HG03066 (cell line): ENCODE results near the gene RASL10B.
A peak's percentile ranks its signal among the peaks of the same experiment; 100 is the strongest.

Experiments used
- ATAC-seq: cut with Tn5 transposase; IDR thresholded peaks from one replicate; pipeline ENCODE4 v1.9.1; 2021; ENCODE audit warnings: low read depth; ENCODE audit not compliant: unreplicated experiment

Gene RASL10B

DNA sequence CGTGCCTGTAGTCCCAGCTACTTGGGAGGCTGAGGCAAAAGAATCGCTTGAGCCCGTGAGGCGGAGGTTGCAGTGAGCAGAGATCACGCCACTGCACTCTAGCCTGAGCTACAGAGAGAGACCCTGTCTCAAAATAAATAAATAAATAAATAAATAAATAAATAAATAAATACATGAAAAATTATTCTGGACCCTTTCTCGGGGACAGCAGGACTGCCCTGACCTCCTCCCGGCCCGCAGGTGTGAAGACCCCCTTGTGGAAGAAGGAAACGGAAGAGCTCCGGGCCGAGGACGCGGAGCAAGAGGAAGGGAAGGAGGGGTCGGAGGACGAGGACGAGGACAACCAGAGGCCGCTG is 32.3 kb downstream of the RASL10B start:
- ATAC-seq, result no peak

DNA sequence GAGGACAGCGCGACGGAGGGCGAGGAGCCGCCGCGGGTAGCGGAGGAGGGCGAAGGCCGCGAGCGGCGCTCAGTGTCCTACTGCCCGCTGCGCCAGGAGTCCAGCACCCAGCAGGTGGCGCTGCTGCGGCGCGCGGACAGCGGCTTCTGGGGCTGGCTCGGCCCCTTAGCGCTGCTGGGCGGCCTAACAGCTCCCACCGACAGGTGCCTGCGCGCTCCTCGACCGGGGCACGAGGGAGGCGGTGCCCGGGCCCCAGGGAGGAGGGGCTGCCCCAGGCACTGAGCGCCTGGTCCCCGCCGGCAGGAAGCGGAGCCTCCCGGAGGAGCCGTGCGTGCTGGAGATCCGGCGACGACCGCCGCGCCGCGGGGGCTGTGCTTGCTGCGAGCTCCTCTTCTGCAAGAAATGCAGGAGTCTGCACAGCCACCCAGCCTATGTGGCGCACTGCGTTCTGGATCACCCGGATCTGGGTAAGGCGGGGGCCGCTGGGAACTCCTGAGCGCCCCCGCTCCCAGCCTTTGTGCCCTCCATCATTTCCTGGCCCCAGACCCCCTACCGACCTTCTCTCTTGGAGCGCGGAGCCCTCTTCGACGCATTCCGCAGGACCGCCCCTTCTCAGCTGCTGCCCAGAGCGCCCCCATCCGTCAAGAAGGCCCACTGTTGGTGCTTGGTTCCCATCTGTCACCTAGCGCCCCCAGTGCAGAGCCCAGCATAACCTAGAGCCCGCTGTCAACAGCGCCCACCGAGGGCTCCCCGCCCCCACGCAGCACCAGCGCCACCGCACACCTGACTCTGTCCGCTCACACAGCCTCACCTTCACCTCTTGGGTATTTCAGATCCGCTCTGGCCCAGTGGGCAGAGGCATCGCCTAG is 32.9 kb downstream of the RASL10B start:
- peak; percentile 82 for ATAC-seq

DNA sequence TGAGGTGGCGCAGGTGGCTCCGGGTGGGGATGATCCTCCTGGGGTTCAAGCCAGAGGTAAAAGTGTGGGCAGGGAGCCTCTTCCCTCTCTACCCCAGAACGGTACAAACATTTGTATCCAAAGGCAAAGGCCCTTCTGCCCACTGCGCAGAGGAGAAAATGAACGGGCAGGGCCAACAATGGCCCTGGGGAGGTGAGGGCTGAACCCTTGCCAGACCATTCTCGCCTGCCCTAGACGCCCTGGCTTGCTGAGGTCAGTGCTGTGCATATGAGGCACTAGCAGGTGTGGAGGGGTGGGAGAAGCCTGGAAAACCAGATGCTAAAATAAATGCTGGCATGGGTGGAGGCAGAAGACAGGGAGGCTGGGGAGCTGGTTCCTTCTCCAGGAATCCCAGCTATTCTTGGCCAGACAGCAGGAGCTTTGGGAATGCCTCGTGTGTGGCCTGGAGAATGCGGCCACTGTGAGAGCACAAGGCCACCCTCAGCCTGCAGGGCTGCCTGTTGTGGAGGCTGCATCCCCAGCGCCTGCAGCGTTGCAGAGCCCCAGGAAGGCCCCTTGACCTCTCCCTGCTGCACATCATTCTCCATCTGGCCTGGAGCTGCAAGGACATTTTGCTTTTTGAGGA is 33.8 kb downstream of the RASL10B start:
- ATAC-seq, result no peak

DNA sequence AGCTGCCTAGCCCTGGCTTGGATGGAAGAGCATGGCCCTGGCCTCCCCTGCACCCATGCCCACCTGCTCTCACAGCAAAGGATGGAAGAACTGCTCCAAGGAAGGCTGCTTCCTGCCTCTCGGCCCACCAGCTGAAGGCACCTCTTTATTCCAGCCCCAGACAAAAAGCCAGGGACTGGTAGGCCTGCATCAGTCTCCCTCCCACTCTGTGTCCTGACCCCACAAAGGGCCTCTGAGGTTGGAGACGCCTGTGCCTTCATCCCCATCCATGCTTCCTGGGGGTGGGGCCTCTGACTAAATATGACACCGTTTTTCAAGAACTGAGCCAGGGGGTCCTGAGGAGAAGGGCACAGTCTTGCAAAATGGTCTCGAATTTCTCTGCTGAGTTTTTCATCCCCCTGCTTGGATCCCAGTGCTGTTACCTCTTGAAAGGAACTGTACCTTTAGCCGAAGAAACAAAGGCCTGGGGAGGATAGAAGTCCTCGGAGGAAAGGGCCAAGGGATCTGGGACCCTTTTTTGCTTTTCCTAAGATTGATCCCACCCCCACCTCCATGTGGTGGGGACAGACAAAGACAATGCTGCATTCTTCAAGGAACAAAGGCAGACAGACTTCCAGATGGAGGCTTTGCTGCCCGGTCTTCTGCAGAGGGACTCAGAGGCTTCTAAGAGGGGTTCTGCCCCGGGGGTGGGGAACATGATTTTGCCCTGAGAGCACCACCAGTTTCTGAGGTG is 34.5 kb downstream of the RASL10B start:
- no peak for ATAC-seq

DNA sequence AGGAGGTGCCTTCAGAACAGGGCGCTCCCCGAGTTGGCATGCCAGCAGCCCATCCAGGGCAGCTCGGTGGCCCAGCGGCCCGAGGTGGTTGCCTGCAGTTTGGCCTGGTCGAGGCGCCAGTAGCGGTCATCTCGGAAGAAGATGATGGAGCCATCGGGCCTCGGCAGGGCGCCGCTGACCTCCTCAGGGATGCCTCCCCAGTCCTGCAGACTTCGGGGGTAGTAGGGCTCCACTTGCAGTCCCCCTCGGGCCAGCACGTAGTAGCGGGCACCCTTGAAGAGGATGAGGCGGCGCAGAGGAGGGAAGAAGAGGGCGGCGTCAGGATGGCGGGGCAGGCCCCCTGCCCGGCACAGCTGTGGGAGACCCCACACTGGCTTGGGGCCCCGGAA is 35.0 kb downstream of the RASL10B start:
- no peak for ATAC-seq

DNA sequence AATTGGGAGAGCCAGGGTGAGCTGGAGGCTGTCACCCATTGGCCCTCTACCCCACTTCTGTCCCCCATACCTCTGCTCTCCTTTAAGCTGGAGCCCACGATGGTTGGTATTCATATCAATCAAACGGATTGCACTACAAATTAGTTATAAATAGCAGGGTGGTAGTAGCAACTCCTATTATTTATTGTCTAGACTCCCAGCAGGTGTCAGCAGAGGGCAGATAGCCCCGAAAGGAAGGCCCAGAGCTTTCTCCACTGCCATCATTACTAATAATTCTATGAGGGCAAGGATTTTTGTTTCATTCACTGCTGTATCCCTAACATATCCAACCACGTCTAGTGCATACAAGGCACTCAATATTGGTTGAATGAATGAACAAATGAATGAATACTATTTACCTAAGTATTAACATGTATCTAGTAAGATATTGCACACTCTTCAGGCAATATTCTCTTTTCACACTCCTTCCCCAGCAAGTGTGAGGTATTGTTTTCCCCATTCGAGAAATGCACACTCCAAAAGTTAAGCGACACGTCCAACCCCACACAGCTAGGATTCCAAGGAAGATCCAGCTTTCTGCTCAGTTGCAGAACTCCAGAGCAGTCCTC is 35.6 kb downstream of the RASL10B start:
- ATAC-seq, result no peak

DNA sequence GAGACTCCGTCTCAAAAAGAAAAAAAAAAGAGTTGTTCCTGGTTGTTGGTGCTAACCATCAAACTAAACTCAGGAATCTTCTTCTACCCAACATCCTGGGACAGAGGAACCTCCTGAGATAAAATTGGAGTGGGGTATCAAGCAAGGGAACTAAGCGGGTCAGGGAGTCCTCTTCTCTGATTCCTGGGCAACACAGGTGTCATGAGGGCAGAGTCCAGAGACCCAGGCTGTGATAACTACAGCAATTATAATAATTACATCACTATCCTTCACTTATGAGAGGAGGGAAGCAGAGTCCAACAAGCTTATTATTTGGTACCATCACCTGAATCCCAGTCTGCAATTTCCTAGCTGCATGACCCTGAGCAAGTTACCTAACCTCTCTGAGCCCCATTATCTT is 37.4 kb downstream of the RASL10B start:
- ATAC-seq, result no peak

DNA sequence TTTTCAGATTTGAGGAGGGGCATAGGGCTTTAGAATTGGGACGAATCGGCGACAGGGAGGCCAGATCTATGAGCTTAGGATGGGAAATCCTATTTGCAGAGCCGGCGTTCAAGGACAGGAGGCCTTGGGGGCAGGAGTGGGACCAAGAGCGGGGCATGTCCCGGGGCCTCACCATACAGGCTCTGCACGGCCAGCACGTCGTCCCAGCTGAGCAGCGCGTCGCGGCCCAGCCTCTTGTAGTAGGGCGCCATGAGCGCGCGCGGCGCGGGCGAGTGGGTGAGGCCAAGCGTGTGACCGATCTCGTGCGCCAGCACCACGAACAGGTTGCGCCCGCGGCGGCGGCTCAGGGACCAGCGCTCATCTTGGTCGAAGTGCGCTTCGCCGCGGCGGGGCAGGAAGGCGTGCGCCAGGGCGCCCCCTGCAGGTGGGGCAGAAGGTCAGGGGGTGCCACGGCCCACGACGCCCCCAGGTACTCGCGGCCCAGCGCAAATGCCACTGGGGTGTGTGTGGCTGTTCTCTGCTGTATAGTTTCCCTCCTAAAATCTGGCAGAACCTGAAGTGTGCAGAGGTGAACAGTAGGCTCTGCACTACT is 38.6 kb downstream of the RASL10B start:
- no peak for ATAC-seq

DNA sequence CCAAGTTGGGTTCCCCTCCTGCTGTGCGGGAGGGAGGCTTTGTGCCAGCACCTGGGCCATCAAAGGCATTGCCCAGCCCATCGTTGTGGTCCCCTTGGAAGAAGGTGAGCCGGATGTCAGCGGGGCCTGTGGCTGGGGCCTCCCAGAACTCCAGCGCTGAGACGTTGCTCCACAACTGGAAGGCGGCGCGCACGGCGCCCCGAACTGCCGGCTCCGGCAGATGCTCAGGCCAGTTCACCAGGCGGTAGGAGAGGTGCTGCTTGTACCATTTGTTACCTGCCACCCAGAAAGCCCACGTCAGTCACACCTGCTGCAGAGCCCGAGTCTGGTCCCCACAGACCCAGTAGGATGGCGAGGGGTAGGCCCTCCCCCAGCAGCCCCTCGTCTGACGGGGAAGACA is 41.7 kb downstream of the RASL10B start:
- no peak for ATAC-seq

DNA sequence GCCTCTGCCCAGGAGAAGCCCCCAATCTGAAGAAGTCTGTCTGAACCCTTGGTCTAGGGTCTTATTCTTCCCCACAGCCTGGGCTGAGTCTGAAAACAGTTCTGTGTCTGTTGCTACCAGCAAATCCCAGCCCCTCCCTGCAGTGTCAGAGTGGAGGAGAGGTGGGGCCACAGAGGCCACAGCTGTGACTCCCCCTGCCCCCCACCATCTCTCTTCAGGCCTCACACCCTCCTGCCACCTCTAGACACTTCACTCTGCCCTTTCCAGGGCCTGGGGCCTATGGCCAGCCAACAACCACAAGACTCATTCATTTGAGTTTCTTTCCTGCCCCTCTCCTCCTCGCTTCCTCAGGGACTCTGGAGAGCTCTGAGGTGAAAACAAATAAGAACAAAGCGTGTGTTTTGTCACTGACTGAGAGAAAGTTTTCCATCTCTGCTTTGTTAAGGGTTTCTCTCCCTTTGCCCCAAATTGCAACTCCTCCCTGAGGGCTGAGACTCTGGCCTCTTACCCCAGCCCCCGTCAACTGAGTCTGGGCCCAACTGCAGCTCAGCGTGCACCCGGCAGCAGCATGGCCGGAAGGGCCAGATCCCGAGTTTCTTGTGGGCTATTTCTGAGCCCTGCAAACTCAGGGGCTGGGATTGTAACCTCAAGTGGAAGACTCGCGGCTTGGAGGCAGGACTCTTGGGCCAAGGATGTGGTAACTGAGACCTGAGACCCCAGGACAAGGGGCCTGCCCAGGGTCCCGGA is 42.4 kb downstream of the RASL10B start:
- no peak for ATAC-seq

DNA sequence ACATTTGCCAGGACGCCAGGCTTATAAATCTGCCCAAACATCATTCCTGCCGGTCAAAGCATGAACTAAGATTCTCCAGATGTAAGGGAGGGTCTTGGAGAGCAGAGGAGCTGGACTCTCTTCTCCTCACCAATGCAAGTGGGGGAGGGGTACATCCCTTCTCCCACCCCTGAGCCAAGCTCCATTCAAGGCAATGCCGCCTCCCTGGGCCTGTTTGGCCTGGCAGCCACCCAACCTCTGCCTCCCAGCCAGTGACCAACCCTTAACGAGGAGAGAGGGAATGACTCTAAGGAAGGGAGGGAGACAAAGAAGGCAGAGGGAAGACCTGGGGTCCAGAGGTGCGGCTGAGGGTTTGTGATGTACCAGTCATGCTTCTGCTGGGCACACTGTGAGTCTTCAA is 43.1 kb downstream of the RASL10B start:
- no peak for ATAC-seq

DNA sequence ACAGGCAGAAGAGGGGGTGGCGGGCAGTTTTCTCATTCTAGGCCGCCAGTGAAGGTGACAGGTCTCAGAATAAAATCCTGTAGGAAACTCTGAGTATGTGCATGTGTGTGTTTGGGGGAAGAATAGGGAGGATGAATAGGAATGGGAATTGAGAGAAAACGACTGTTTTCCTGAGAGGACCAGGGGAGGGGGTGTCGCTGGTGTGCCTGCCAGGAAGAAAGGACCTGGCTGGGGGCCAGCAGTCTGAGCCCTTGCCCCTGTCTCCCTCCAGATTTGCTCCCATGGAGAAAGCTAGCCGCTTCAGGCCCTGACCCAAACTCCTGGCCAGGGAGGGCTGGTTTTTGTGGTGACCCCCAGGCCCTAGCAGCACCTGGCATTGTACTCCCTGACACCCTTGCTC is 43.6 kb downstream of the RASL10B start:
- no peak for ATAC-seq

DNA sequence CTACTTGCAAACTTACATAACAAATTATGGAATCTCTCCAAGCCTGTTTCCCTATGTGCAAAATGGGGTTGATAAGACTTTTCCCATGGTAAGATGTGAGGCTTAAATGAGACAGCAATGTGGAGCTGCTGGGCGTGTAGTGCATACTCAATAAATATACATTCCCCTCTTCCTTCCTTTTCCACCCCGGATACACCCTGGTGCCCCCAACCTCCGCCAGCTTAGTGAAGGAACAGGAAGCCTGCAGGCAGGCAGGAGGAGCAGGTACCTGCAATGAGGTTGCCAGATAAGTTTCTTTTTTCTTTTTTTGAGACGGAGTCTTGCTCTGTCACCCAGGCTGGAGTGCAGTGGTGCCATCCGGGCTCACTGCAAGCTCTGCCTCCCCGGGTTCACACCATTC is 44.1 kb downstream of the RASL10B start:
- no peak for ATAC-seq

DNA sequence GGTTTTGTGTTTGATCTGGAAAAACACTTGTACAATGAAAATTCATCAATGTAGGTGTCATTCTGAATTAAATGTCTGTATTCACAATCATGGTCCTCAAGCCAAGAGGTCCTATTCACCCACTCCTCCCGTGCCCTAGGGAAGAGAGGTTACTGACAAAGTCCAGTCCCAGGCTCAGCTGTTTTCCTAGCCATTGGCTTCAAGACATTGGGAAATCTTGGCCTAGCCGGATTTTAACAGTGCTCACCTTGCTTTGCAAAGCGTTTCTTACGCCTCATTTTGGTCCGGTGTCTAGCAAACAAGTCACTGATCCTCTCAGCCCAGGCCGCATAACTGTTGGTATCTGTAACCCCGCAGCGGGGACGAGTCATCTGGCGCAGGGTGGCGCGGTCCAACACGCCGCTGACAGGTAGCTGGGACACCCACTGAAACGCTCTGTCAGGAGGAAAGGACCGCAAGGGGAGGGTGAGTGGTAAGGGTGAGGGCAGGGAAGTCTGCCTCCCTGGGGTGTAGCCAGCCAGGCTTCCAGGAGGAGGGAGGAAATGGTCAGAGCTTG is 47.3 kb downstream of the RASL10B start:
- no peak for ATAC-seq

DNA sequence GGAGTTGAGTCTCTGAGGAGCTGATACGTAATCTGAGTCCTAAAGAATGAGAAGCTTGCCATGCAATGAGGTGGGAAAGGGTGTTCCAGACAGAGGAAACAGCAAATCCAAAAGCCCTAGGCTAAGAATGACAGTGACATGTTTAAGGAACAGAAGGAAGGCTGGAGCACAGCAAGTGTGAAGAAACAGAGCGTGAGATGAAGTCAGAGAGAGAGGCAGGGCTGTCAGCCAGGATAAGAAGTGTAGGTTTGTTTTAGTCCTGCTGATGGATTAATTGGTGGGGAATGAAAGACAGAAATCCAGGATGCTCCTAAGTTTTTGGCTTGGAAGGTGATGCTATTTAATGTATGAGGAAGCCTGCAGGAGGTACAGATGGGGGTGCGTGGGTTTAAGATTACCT is 49.5 kb downstream of the RASL10B start:
- no peak for ATAC-seq

DNA sequence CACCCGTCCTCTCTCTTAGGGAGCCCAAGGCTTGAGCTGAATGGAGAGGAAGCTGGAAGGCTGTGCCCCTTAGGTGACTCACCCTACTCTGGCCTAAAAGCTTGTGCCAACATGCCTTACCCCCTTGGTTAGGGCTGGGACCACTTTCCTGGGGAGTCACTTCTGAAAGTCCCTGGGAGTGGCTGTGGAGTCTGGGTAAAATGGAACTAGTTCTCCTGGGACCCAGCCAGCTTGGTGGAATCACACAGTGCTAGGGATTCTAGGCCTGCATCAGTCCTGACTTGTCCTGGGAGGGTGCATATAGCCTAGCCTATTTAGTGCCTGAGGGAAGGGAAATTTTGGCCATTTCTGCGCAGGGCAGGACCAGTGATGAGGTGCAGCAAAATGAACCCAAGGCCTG is 53.5 kb downstream of the RASL10B start:
- no peak for ATAC-seq

DNA sequence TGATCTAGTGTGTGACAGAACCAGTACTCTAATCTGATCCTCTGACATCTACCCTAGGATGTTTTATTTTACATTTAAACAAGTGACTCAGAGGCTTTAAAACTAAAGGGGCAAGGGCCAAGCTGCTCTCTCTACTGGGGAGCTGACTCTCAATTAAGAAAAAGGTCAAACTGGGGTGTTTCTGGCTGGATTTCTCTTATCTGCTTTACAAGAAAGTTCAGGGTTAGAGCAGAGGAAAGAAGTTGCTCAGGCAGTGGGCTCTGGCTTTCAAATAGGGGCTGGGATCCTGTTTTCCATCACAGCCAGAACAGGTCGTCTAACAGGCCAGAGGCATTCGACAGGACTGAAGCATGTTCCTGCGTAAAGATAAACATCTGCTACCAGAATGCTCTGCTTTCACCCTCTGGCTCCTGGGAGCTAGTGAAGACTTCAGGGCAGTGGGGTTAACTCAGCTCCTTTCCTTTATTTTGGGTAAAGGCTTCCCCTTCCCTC is 55.5 kb downstream of the RASL10B start:
- no peak for ATAC-seq

DNA sequence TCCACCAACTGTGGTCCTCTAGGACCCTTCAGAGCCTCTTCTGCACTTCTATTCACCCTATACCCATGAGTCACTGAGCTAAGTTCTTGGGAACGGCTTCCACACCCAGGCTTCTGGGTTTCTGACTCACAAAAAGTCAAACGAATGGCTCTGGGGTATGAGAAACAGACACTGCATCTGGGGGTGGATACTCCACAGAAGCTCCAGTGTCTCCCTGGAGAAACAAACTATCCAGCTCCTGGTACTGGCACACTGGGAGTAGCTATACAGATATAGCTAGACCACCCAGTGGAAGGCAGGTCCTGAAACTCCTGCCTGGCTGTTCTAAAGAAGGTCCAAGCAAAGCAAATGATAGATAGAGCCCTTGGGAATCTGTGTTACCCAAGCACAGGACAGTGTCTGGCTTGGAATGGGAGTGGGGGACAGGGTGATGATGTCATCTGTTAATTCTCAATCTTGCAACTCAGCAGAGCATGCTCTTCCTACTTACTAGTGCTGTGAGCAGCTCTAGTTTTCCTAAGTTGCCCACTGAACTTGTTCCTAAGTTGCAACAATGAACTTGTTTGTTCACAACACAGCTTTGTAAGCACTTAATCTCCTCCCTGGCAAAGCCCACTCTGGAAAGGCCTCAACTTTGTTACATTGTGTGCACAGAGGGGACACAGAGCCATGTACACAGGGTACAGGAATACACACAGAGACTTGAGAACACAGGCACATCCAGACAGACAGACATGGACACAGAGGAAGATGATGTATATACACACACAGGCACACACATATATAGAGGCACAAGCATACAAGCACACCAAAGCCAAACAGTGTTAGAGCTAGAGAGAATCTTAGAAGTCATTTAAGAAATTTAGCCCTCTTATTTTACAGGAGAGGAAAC is 57.3 kb downstream of the RASL10B start:
- ATAC-seq, result no peak

DNA sequence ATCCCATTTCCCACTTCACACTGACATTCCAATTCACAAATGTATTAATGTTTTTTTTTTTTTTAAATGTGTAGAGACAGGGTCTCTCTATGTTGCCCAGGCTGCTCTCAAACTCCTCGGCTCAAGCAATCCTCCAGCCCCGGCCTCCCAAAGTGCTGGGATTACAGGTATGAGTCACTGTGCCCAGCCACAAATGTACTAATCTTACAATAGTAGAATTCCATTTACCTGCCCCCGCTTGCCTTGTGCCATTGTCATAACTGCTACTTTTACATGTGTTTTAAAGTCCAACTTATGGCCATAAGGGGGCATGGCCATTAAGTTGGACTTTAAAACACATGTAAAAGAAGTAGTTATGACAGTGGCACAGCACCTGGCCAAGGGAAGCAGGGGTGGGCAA is 59.4 kb downstream of the RASL10B start:
- no peak for ATAC-seq
